ENCODE data around the gene TACC2.
A peak's percentile ranks its signal among the peaks of the same experiment; 100 is the strongest.

TACC2 gene

GRCh38 chr10:122282909-122283308 lies 293.9 kb downstream of the TACC2 start:
- no peak for DNase-seq

- DNase-seq, result no peak
These were observed 296.8 kb downstream of the TACC2 start for GRCh38 chr10:122285506-122286444.

GRCh38 chr10:122286867-122287266 lies 297.9 kb downstream of the TACC2 start:
- DNase-seq, result peak; percentile 30

GRCh38 chr10:122287570-122287969 lies 298.6 kb downstream of the TACC2 start:
- no peak for DNase-seq

- DNase-seq, result no peak
These were observed 299.3 kb downstream of the TACC2 start for GRCh38 chr10:122288262-122288661.

- no peak for DNase-seq
These were observed 300.0 kb downstream of the TACC2 start for GRCh38 chr10:122288917-122289316.

GRCh38 chr10:122290334-122290733 lies 301.4 kb downstream of the TACC2 start:
- DNase-seq, result no peak

GRCh38 chr10:122290833-122291532 lies 302.0 kb downstream of the TACC2 start:
- no peak for DNase-seq

GRCh38 chr10:122291739-122292138 lies 302.8 kb downstream of the TACC2 start:
- no peak for DNase-seq

GRCh38 chr10:122292376-122292775 lies 303.4 kb downstream of the TACC2 start:
- no peak for DNase-seq

GRCh38 chr10:122293156-122293960 lies 304.4 kb downstream of the TACC2 start:
- no peak for DNase-seq

- no peak for DNase-seq
These were observed 305.0 kb downstream of the TACC2 start for GRCh38 chr10:122293961-122294380.

- no peak for DNase-seq
These were observed 305.8 kb downstream of the TACC2 start for GRCh38 chr10:122294511-122295450.

GRCh38 chr10:122295451-122295809 lies 306.5 kb downstream of the TACC2 start:
- DNase-seq, result no peak

GRCh38 chr10:122296363-122297120 lies 307.6 kb downstream of the TACC2 start:
- no peak for DNase-seq

GRCh38 chr10:122297583-122297982 lies 308.6 kb downstream of the TACC2 start:
- no peak for DNase-seq

GRCh38 chr10:122298206-122298597 lies 309.2 kb downstream of the TACC2 start:
- DNase-seq, result no peak

GRCh38 chr10:122298598-122299301 lies 309.8 kb downstream of the TACC2 start:
- DNase-seq, result no peak

GRCh38 chr10:122299423-122300075 lies 310.6 kb downstream of the TACC2 start:
- no peak for DNase-seq

All from NCI-H2107 (cell line).